ENCODE data around the gene DUSP10. TPM values are rescaled to one million over a fixed set of nuclear protein-coding genes. Genes with fewer than 3 reads are reported as not detected.

The DUSP10 gene
- total RNA-seq, 1 experiment from 2014 or later: 2.0 TPM

GRCh38 chr1:221711063-221711577 is 30.8 kb downstream of the DUSP10 start:
- TF ChIP-seq, protein P1, sequence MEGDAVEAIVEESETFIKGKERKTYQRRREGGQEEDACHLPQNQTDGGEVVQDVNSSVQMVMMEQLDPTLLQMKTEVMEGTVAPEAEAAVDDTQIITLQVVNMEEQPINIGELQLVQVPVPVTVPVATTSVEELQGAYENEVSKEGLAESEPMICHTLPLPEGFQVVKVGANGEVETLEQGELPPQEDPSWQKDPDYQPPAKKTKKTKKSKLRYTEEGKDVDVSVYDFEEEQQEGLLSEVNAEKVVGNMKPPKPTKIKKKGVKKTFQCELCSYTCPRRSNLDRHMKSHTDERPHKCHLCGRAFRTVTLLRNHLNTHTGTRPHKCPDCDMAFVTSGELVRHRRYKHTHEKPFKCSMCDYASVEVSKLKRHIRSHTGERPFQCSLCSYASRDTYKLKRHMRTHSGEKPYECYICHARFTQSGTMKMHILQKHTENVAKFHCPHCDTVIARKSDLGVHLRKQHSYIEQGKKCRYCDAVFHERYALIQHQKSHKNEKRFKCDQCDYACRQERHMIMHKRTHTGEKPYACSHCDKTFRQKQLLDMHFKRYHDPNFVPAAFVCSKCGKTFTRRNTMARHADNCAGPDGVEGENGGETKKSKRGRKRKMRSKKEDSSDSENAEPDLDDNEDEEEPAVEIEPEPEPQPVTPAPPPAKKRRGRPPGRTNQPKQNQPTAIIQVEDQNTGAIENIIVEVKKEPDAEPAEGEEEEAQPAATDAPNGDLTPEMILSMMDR (IDR thresholded peaks at IDR 0.05; ENCODE audit: insufficient read depth in 1 of 2, low read depth in 1 of 2, low read length in 1 of 2, severe bottlenecking in 1 of 2, unreplicated experiment in 1 of 2): no peak
- Histone ChIP-seq H3K9me3 (no peaks in the 10 kb centered on the region), H3K36me3 (ENCODE audit: control insufficient read depth, insufficient read depth, low read length) (no peaks in the 10 kb centered on the region), H3K27me3 (replicated peaks; ENCODE audit: control insufficient read depth, insufficient read depth, low read length) (no peaks in the 10 kb centered on the region), H3K4me3 (ENCODE audit: low read depth, low read length) (no peak overlapping the region), H3K4me1 (no peaks in the 10 kb centered on the region; the same call in 1 of the 2 replicates)
- Mint-ChIP-seq H3K36me3 (ENCODE audit: insufficient read depth, unreplicated experiment) (no peaks in the 10 kb centered on the region), H3K27ac (ENCODE audit: unreplicated experiment) (no peak overlapping the region), H3K27me3 (ENCODE audit: insufficient read depth, unreplicated experiment) (no peaks in the 10 kb centered on the region), H3K4me3 (ENCODE audit: unreplicated experiment) (no peak overlapping the region), H3K4me1 (ENCODE audit: low read depth, unreplicated experiment) (no peaks in the 10 kb centered on the region), H3K9me3 (ENCODE audit: unreplicated experiment) (no peaks in the 10 kb centered on the region)
- no peak for DNase-seq
- ChIA-PET POLR2A (no interaction called here), CTCF (no interaction called here)
- BruUV-seq (replicated peaks): no TSS peak
- intact Hi-C loops (cut with micrococcal nuclease; ENCODE audit: unreplicated experiment): no loop called here

DNA sequence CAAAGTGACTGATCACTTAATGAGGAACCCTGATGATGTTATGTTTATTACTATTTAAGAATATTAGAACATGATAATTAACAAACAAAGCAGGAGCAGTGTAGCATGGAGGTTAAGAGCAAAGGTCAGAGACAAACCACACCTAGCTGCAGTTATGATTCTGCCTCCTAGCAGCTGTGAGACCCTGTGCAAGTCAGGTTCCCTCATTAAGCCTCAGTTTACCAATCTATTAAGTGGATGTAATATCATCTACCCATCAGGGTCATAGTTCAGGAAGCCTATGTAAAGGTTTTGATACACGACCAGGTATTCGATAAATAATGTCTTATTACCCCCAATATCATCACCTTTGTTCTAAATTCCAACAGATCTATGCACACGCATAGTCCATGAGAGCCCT is 32.0 kb downstream of the DUSP10 start:
- Mint-ChIP-seq H3K4me3 (ENCODE audit: unreplicated experiment) (no peak overlapping the region), H3K27me3 (ENCODE audit: insufficient read depth, unreplicated experiment) (no peaks in the 10 kb centered on the region), H3K36me3 (ENCODE audit: insufficient read depth, unreplicated experiment) (no peaks in the 10 kb centered on the region), H3K27ac (ENCODE audit: unreplicated experiment) (no peak overlapping the region), H3K9me3 (ENCODE audit: unreplicated experiment) (no peaks in the 10 kb centered on the region), H3K4me1 (ENCODE audit: low read depth, unreplicated experiment) (no peaks in the 10 kb centered on the region)
- ChIA-PET POLR2A (no interaction called here), CTCF (no interaction called here)
- no TSS peak for BruUV-seq (replicated peaks)
- Histone ChIP-seq H3K4me1 (no peaks in the 10 kb centered on the region; the same call in 1 of the 2 replicates), H3K9me3 (no peaks in the 10 kb centered on the region), H3K4me3 (ENCODE audit: low read depth, low read length) (no peak overlapping the region), H3K36me3 (ENCODE audit: control insufficient read depth, insufficient read depth, low read length) (no peaks in the 10 kb centered on the region), H3K27me3 (replicated peaks; ENCODE audit: control insufficient read depth, insufficient read depth, low read length) (no peaks in the 10 kb centered on the region)
- DNase-seq: no peak
- intact Hi-C loops (cut with micrococcal nuclease; ENCODE audit: unreplicated experiment): no loop called here
- TF ChIP-seq, protein P1 (IDR thresholded peaks at IDR 0.05; ENCODE audit: insufficient read depth in 1 of 2, low read depth in 1 of 2, low read length in 1 of 2, severe bottlenecking in 1 of 2, unreplicated experiment in 1 of 2): no peak

DNA sequence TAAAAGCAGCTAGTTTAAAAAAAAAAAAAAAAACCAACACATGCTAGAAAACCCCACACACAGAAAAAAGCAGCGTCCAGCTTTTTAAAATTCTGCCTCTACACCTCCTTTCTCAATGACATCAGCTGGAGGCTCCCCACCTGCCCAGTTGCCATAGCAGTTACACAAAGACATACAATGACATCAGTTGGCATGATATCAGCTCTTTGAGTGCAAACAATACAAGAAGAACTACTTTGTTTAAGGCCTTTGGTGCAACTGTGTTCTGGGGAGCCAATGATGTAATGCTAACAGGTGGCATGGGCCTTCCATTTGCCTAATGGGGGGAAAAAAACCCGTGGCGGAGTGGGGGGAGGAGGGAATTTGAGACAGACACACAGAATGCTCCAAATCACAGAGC is 32.9 kb downstream of the DUSP10 start:
- Mint-ChIP-seq H3K9me3 (ENCODE audit: unreplicated experiment) (no peaks in the 10 kb centered on the region), H3K4me3 (ENCODE audit: unreplicated experiment) (no peak overlapping the region), H3K27me3 (ENCODE audit: insufficient read depth, unreplicated experiment) (no peaks in the 10 kb centered on the region), H3K36me3 (ENCODE audit: insufficient read depth, unreplicated experiment) (no peaks in the 10 kb centered on the region), H3K4me1 (ENCODE audit: low read depth, unreplicated experiment) (no peaks in the 10 kb centered on the region), H3K27ac (ENCODE audit: unreplicated experiment) (no peak overlapping the region)
- TF ChIP-seq, protein P1 (IDR thresholded peaks at IDR 0.05; ENCODE audit: insufficient read depth in 1 of 2, low read depth in 1 of 2, low read length in 1 of 2, severe bottlenecking in 1 of 2, unreplicated experiment in 1 of 2): no peak
- Histone ChIP-seq H3K27me3 (replicated peaks; ENCODE audit: control insufficient read depth, insufficient read depth, low read length) (no peaks in the 10 kb centered on the region), H3K4me1 (no peaks in the 10 kb centered on the region; the same call in 1 of the 2 replicates), H3K9me3 (no peaks in the 10 kb centered on the region), H3K4me3 (ENCODE audit: low read depth, low read length) (no peak overlapping the region), H3K36me3 (ENCODE audit: control insufficient read depth, insufficient read depth, low read length) (no peaks in the 10 kb centered on the region)
- ChIA-PET CTCF (no interaction called here), POLR2A (no interaction called here)
- DNase-seq: no peak
- intact Hi-C loops (cut with micrococcal nuclease; ENCODE audit: unreplicated experiment): no loop called here
- no TSS peak for BruUV-seq (replicated peaks)

Data from Caco-2 (cell line).